Esophagus muscularis mucosa (tissue), 4 donors: ENCODE results near the gene SLC17A8. TPM values are rescaled to one million over a fixed set of nuclear protein-coding genes. Genes with fewer than 3 reads are reported as not detected.

Source experiments
- DNase-seq: peaks from one replicate; pipeline ENCODE4 v3.0.0-alpha.2; 2017; ENCODE audit errors: extremely low spot score
- H3K27ac ChIP-seq, 4 donors: fragments of 200-600 bp; sonication (generic); replicated peaks in 1 of 4; 1 replicate in 3 of 4; 2 replicates in 1 of 4; pipeline ENCODE4 v1.5.1; 2016 to 2019; ENCODE audit warnings: mild to moderate bottlenecking in 1 of 4
- H3K27me3 ChIP-seq, 4 donors: fragments of 200-600 bp; sonication (generic); one replicate each; pipeline versions ENCODE4 v1.5.1 to v1.6.0; 2016 to 2019
- H3K36me3 ChIP-seq, 4 donors: fragments of 200-600 bp; sonication (generic); one replicate each; pipeline ENCODE4 v1.5.1; 2016 to 2019
- H3K4me1 ChIP-seq, 4 donors: fragments of 200-600 bp; sonication (generic); one replicate each; pipeline ENCODE4 v1.5.1; 2016 to 2019
- H3K4me3 ChIP-seq, 4 donors: fragments of 200-600 bp; sonication (generic); 1 replicate in 2 of 4; 2 replicates in 2 of 4; pipeline ENCODE4 v1.5.1; 2016 to 2019; ENCODE audit warnings: mild to moderate bottlenecking in 4 of 4, moderate library complexity in 1 of 4
- H3K9me3 ChIP-seq, 4 donors: fragments of 200-600 bp; sonication (generic); 1 replicate in 3 of 4; 2 replicates in 1 of 4; pipeline ENCODE4 v1.5.1; 2016 to 2019
- CTCF ChIP-seq, 3 experiments: fragments of 200-600 bp in 2 of 3; fragments of 450-650 bp in 1 of 3; sonication (generic) in 2 of 3; IDR thresholded peaks; one replicate each; pipeline ENCODE4 v1.5.1; 2017 to 2019; ENCODE audit warnings: antibody characterized with exemption in 3 of 3, mild to moderate bottlenecking in 2 of 3, moderate library complexity in 1 of 3
- EP300 ChIP-seq: sonication (generic); formaldehyde crosslinking; IDR thresholded peaks from one replicate; pipeline ENCODE4 v1.6.1; 2017; ENCODE audit warnings: antibody characterized with exemption
- POLR2A ChIP-seq: fragments of 450-650 bp; IDR thresholded peaks from one replicate; pipeline ENCODE4 v1.6.1; 2017; ENCODE audit warnings: antibody characterized with exemption, moderate library complexity, mild to moderate bottlenecking, low read depth
- POLR2AphosphoS5 ChIP-seq, 2 donors: sonication (generic); formaldehyde crosslinking; IDR thresholded peaks; one replicate each; pipeline ENCODE4 v1.6.1; 2017; ENCODE audit warnings: antibody characterized with exemption in 2 of 2
- WGBS: methylation state at CpG from one replicate; pipeline ENCODE4 v1.1.5; 2018; 5-methylcytosine and 5-hydroxymethylcytosine counted together
- intact Hi-C: fragments of 100-400 bp; cut with DNase I; formaldehyde crosslinking; loops from one replicate; pipeline ENCODE4 v1.15.1; 2023
- total RNA-seq, 4 donors: library from RNA; depleted of rRNA; stranded (reverse); fragments of >200 nt; gene quantifications; one replicate each; pipeline versions ENCODE4 v1.1.0 to v1.2.1, GENCODE V29; 2016

The SLC17A8 gene
- total RNA-seq, 4 donors from 2014 or later = not detected

- Histone ChIP-seq H3K4me3 (no peak overlapping the region), H3K4me1 (peaks cover 0 to 22% (median 21%) of the 10 kb centered on the region in 4 donors), H3K36me3 (no peaks in the 10 kb centered on the region), H3K27ac (no peak overlapping the region), H3K27me3 (no peaks in the 10 kb centered on the region), H3K9me3 (no peaks in the 10 kb centered on the region)
- DNase-seq = no peak
- intact Hi-C loops = no loop called here
- TF ChIP-seq POLR2A (no peak), EP300 (no peak), CTCF (IDR thresholded peaks at IDR 0.05) (no peak), POLR2AphosphoS5 (IDR thresholded peaks at IDR 0.05) (no peak)
- 100% methylated on average over 1 of the region's 1 CpG for WGBS
Observed at GRCh38 chr12:100376161-100376560, 19.3 kb downstream of the SLC17A8 start.

GRCh38 chr12:100381379-100381778 lies 24.5 kb downstream of the SLC17A8 start:
- H3K36me3 ChIP-seq = no peaks in the 10 kb centered on the region
- intact Hi-C loops = no loop called here
- no peaks in the 10 kb centered on the region for H3K9me3 ChIP-seq
- TF ChIP-seq EP300 = no peak
- no peak overlapping the region for H3K27ac ChIP-seq
- 76% methylated on average over 2 of the region's 2 CpGs for WGBS
- no peak for DNase-seq
- no peaks in the 10 kb centered on the region for H3K27me3 ChIP-seq
- no peak overlapping the region for H3K4me3 ChIP-seq
- no peaks in the 10 kb centered on the region for H3K4me1 ChIP-seq

- Histone ChIP-seq H3K9me3 (no peaks in the 10 kb centered on the region), H3K27me3 (no peaks in the 10 kb centered on the region), H3K36me3 (no peaks in the 10 kb centered on the region), H3K27ac (no peak overlapping the region), H3K4me3 (no peak overlapping the region), H3K4me1 (no peaks in the 10 kb centered on the region)
- TF ChIP-seq EP300 = no peak
- no peak for TF ChIP-seq POLR2AphosphoS5 (IDR thresholded peaks at IDR 0.05)
- TF ChIP-seq CTCF (IDR thresholded peaks at IDR 0.05) = no peak
- no peak for TF ChIP-seq POLR2A
- intact Hi-C loops = no loop called here
- WGBS = 79% methylated on average over 6 of the region's 6 CpGs
- no peak for DNase-seq
Observed at GRCh38 chr12:100382338-100382737, 25.5 kb downstream of the SLC17A8 start.

- H3K36me3 ChIP-seq = no peaks in the 10 kb centered on the region
Observed at GRCh38 chr12:100383586-100384558, 27.0 kb downstream of the SLC17A8 start.

More at GRCh38 chr12:100383586-100384558, 27.0 kb downstream of the SLC17A8 start:
- Histone ChIP-seq H3K27me3 (no peaks in the 10 kb centered on the region), H3K27ac (no peak overlapping the region), H3K4me1 (no peaks in the 10 kb centered on the region), H3K4me3 (no peak overlapping the region), H3K9me3 (no peaks in the 10 kb centered on the region)
- DNase-seq = no peak
- 90% methylated on average over 9 of the region's 9 CpGs for WGBS
- intact Hi-C loops = no loop called here
- TF ChIP-seq EP300 (no peak), CTCF (IDR thresholded peaks at IDR 0.05) (no peak), POLR2AphosphoS5 (IDR thresholded peaks at IDR 0.05) (no peak), POLR2A (no peak)
